ENCODE measurements around the gene THSD4.

Gene THSD4

GRCh38 chr15:71215126-71215894 lies 100.0 kb downstream of the THSD4 start:
- Histone ChIP-seq H3K4me3 (ENCODE audit: low read length, poor library complexity, severe bottlenecking) (no peak overlapping the region), H3F3A (ENCODE audit: low read depth) (no peaks in the 10 kb centered on the region), H3K4me2 (ENCODE audit: low read depth, low read length, poor library complexity, severe bottlenecking) (no peak overlapping the region), H2AFZ (ENCODE audit: low read length) (no peak overlapping the region), H3K79me2 (ENCODE audit: insufficient read depth, low read length) (no peaks in the 10 kb centered on the region), H3K9ac (ENCODE audit: low read depth, low read length, poor library complexity, severe bottlenecking) (no peak overlapping the region), H3K36me3 (ENCODE audit: insufficient read depth, low read length) (no peaks in the 10 kb centered on the region), H3K4me1 (ENCODE audit: insufficient read depth, low read length, poor library complexity, severe bottlenecking) (no peaks in the 10 kb centered on the region), H4K20me1 (ENCODE audit: insufficient read depth, low read length, poor library complexity, severe bottlenecking) (no peaks in the 10 kb centered on the region), H3K9me2 (replicated peaks; ENCODE audit: low read depth, low read length) (no peaks in the 10 kb centered on the region), H3K27me3 (ENCODE audit: insufficient read depth, low read length, poor library complexity, severe bottlenecking) (no peaks in the 10 kb centered on the region), H3K9me3 (ENCODE audit: insufficient read depth, low read depth, low read length) (no peaks in the 10 kb centered on the region)
- no peak for TF ChIP-seq EZH2phosphoT487 (IDR thresholded peaks at IDR 0.05; ENCODE audit: borderline replicate concordance)
- TF ChIP-seq, protein P1, sequence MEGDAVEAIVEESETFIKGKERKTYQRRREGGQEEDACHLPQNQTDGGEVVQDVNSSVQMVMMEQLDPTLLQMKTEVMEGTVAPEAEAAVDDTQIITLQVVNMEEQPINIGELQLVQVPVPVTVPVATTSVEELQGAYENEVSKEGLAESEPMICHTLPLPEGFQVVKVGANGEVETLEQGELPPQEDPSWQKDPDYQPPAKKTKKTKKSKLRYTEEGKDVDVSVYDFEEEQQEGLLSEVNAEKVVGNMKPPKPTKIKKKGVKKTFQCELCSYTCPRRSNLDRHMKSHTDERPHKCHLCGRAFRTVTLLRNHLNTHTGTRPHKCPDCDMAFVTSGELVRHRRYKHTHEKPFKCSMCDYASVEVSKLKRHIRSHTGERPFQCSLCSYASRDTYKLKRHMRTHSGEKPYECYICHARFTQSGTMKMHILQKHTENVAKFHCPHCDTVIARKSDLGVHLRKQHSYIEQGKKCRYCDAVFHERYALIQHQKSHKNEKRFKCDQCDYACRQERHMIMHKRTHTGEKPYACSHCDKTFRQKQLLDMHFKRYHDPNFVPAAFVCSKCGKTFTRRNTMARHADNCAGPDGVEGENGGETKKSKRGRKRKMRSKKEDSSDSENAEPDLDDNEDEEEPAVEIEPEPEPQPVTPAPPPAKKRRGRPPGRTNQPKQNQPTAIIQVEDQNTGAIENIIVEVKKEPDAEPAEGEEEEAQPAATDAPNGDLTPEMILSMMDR (conservative IDR thresholded peaks at IDR 0.05; ENCODE audit: low read length) = no peak

DNA sequence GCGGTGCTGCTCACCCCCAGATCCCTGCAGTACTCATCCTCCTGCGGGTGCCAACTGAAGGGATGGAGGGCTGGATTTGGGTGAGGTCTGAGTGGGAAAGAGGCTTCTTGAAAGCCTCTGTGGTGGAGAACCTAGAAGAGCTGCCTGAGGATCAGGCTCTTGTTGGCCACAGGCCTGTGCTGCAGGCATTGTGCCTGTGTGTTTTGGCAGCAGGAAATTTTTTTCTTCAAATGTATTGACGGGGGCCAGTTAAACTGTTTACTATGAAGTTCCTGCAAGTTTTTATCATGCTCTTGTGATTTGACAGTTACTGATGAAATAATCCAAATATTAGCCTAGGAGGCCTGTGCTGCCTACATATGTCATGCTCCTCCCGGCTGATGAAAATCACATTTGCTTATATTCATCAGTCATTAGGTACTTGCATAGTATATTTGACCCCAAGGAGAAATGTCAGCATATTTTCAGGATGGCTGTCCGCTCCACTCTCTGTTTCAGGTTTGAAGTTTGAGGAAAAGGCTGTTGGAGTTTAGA lies 103.1 kb downstream of the THSD4 start:
- Histone ChIP-seq H2AFZ (ENCODE audit: low read length) (no peak overlapping the region), H3K4me3 (ENCODE audit: low read length, poor library complexity, severe bottlenecking) (no peak overlapping the region), H3K79me2 (ENCODE audit: insufficient read depth, low read length) (no peaks in the 10 kb centered on the region), H3K9me2 (replicated peaks; ENCODE audit: low read depth, low read length) (no peaks in the 10 kb centered on the region), H3F3A (ENCODE audit: low read depth) (no peaks in the 10 kb centered on the region), H3K9ac (ENCODE audit: low read depth, low read length, poor library complexity, severe bottlenecking) (no peak overlapping the region), H3K36me3 (ENCODE audit: insufficient read depth, low read length) (no peaks in the 10 kb centered on the region), H3K4me2 (ENCODE audit: low read depth, low read length, poor library complexity, severe bottlenecking) (no peak overlapping the region), H4K20me1 (ENCODE audit: insufficient read depth, low read length, poor library complexity, severe bottlenecking) (no peaks in the 10 kb centered on the region), H3K9me3 (ENCODE audit: insufficient read depth, low read depth, low read length) (no peaks in the 10 kb centered on the region), H3K27me3 (ENCODE audit: insufficient read depth, low read length, poor library complexity, severe bottlenecking) (no peaks in the 10 kb centered on the region), H3K4me1 (ENCODE audit: insufficient read depth, low read length, poor library complexity, severe bottlenecking) (no peaks in the 10 kb centered on the region)
- no peak for TF ChIP-seq EZH2phosphoT487 (IDR thresholded peaks at IDR 0.05; ENCODE audit: borderline replicate concordance)
- TF ChIP-seq, protein P1 (conservative IDR thresholded peaks at IDR 0.05; ENCODE audit: low read length) = no peak

GRCh38 chr15:71219101-71219500 lies 103.8 kb downstream of the THSD4 start:
- Histone ChIP-seq H4K20me1 (ENCODE audit: insufficient read depth, low read length, poor library complexity, severe bottlenecking) (no peaks in the 10 kb centered on the region), H3K36me3 (ENCODE audit: insufficient read depth, low read length) (no peaks in the 10 kb centered on the region), H3F3A (ENCODE audit: low read depth) (no peaks in the 10 kb centered on the region), H3K4me1 (ENCODE audit: insufficient read depth, low read length, poor library complexity, severe bottlenecking) (no peaks in the 10 kb centered on the region), H3K79me2 (ENCODE audit: insufficient read depth, low read length) (no peaks in the 10 kb centered on the region), H3K9ac (ENCODE audit: low read depth, low read length, poor library complexity, severe bottlenecking) (no peak overlapping the region), H3K9me2 (replicated peaks; ENCODE audit: low read depth, low read length) (no peaks in the 10 kb centered on the region), H3K4me3 (ENCODE audit: low read length, poor library complexity, severe bottlenecking) (no peak overlapping the region), H3K27me3 (ENCODE audit: insufficient read depth, low read length, poor library complexity, severe bottlenecking) (no peaks in the 10 kb centered on the region), H3K4me2 (ENCODE audit: low read depth, low read length, poor library complexity, severe bottlenecking) (no peak overlapping the region), H2AFZ (ENCODE audit: low read length) (no peak overlapping the region), H3K9me3 (ENCODE audit: insufficient read depth, low read depth, low read length) (no peaks in the 10 kb centered on the region)
- TF ChIP-seq, protein P1 (conservative IDR thresholded peaks at IDR 0.05; ENCODE audit: low read length) = no peak
- TF ChIP-seq EZH2phosphoT487 (IDR thresholded peaks at IDR 0.05; ENCODE audit: borderline replicate concordance) = no peak

Measured in Loucy (cell line).